H9 (cell line): ENCODE measurements around the gene DLL4. TPM values are rescaled to one million over a fixed set of nuclear protein-coding genes. Genes with fewer than 3 reads are reported as not detected.

Source experiments
- DNase-seq: peaks from one replicate; pipeline ENCODE4 v3.0.0-alpha.2; 2017
- H2AFZ ChIP-seq: one replicate; pipeline ENCODE4 v1.6.1; 2013; ENCODE audit warnings: mild to moderate bottlenecking, low read length, control low read depth, moderate library complexity
- H2AK5ac ChIP-seq: 2 replicates; pipeline ENCODE4 v1.6.1; 2013; ENCODE audit warnings: low read length, control low read depth, mixed read lengths; ENCODE audit not compliant: insufficient read length
- H2BK120ac ChIP-seq: one replicate; pipeline ENCODE4 v1.6.1; 2013; ENCODE audit warnings: low read depth, mild to moderate bottlenecking, low read length, control low read depth, inconsistent platforms; ENCODE audit not compliant: poor library complexity, severe bottlenecking
- H2BK12ac ChIP-seq: 2 replicates; pipeline ENCODE4 v1.6.1; 2013; ENCODE audit warnings: low read length, control low read depth, mixed read lengths, low read depth; ENCODE audit not compliant: insufficient read length
- H2BK15ac ChIP-seq: 2 replicates; pipeline ENCODE4 v1.6.1; 2013; ENCODE audit warnings: low read depth, low read length, control low read depth
- H2BK20ac ChIP-seq: one replicate; pipeline ENCODE4 v1.6.1; 2013; ENCODE audit warnings: low read depth, mild to moderate bottlenecking, low read length, control low read depth, inconsistent platforms; ENCODE audit not compliant: poor library complexity, severe bottlenecking
- H2BK5ac ChIP-seq: 2 replicates; pipeline ENCODE4 v1.6.1; 2013; ENCODE audit warnings: low read length, control low read depth, mixed read lengths; ENCODE audit not compliant: insufficient read length
- H3K14ac ChIP-seq: 2 replicates; pipeline ENCODE4 v1.6.1; 2013; ENCODE audit warnings: low read length, control low read depth; ENCODE audit not compliant: insufficient read depth
- H3K18ac ChIP-seq: 2 replicates; pipeline ENCODE4 v1.6.1; 2013; ENCODE audit warnings: low read depth, mild to moderate bottlenecking, mixed read lengths, low read length, control low read depth; ENCODE audit not compliant: insufficient read length
- H3K23ac ChIP-seq: 2 replicates; pipeline ENCODE4 v1.6.1; 2013; ENCODE audit warnings: low read length, control low read depth, mixed read lengths, low read depth; ENCODE audit not compliant: insufficient read length
- H3K23me2 ChIP-seq: 2 replicates; pipeline ENCODE4 v1.6.1; 2013; ENCODE audit warnings: low read depth, mild to moderate bottlenecking, mixed read lengths, low read length, control low read depth; ENCODE audit not compliant: insufficient read length, poor library complexity, severe bottlenecking
- H3K27ac ChIP-seq: 2 replicates; pipeline ENCODE4 v1.5.1; 2013; ENCODE audit warnings: low read length, control low read depth, mixed read lengths, low read depth; ENCODE audit not compliant: insufficient read length
- H3K27me3 ChIP-seq: 2 replicates; pipeline ENCODE4 v1.6.1; 2013; ENCODE audit warnings: low read length, control low read depth, inconsistent platforms; ENCODE audit not compliant: insufficient read depth
- H3K4ac ChIP-seq: 2 replicates; pipeline ENCODE4 v1.6.1; 2013; ENCODE audit warnings: low read depth, mild to moderate bottlenecking, control low read depth, inconsistent platforms, low read length, moderate library complexity
- H3K4me1 ChIP-seq: 2 replicates; pipeline ENCODE4 v1.6.1; 2013; ENCODE audit warnings: low read length, control low read depth, inconsistent platforms; ENCODE audit not compliant: insufficient read depth
- H3K4me2 ChIP-seq: 2 replicates; pipeline ENCODE4 v1.6.1; 2013; ENCODE audit warnings: low read length, control low read depth, mixed read lengths; ENCODE audit not compliant: insufficient read length, insufficient read depth
- H3K56ac ChIP-seq: 2 replicates; pipeline ENCODE4 v1.6.1; 2013; ENCODE audit warnings: low read depth, mild to moderate bottlenecking, mixed read lengths, low read length, control low read depth; ENCODE audit not compliant: insufficient read length
- H3K79me1 ChIP-seq: 2 replicates; pipeline ENCODE4 v1.6.1; 2013; ENCODE audit warnings: low read depth, mild to moderate bottlenecking, moderate library complexity, low read length, control low read depth, inconsistent platforms; ENCODE audit not compliant: insufficient read depth, poor library complexity, severe bottlenecking
- H3K79me2 ChIP-seq: 2 replicates; pipeline ENCODE4 v1.6.1; 2013; ENCODE audit warnings: low read length, control low read depth, inconsistent platforms; ENCODE audit not compliant: insufficient read depth
- H3K9ac ChIP-seq: 2 replicates; pipeline ENCODE4 v1.6.1; 2013; ENCODE audit warnings: low read length, control low read depth, mixed read lengths; ENCODE audit not compliant: insufficient read length; ENCODE audit errors: extremely low read depth
- H3K9me3 ChIP-seq: one replicate; pipeline ENCODE4 v1.6.1; 2013; ENCODE audit warnings: low read depth, low read length, inconsistent platforms; ENCODE audit not compliant: control insufficient read depth
- H3T11ph ChIP-seq: one replicate; pipeline ENCODE4 v1.6.1; 2013; ENCODE audit warnings: mild to moderate bottlenecking, low read length, control low read depth, inconsistent platforms
- H4K20me1 ChIP-seq: one replicate; pipeline ENCODE4 v1.6.1; 2013; ENCODE audit not compliant: control insufficient read depth, insufficient read length, insufficient read depth
- H4K5ac ChIP-seq: 2 replicates; pipeline ENCODE4 v1.6.1; 2013; ENCODE audit warnings: low read depth, mild to moderate bottlenecking, mixed read lengths, low read length, control low read depth; ENCODE audit not compliant: insufficient read length
- H4K8ac ChIP-seq: replicated peaks from 2 replicates; pipeline ENCODE4 v1.6.1; 2013; ENCODE audit warnings: low read length, control low read depth, mixed read lengths, low read depth; ENCODE audit not compliant: insufficient read length
- H4K91ac ChIP-seq: 2 replicates; pipeline ENCODE4 v1.6.1; 2013; ENCODE audit warnings: low read depth, mild to moderate bottlenecking, moderate library complexity, mixed read lengths, low read length, control low read depth; ENCODE audit not compliant: insufficient read length
- H3K27ac Mint-ChIP-seq, 3 experiments: 2 replicates in 2 of 3; 3 replicates in 1 of 3; pipeline ENCODE4 v1.8.0; 2020 to 2021; ENCODE audit warnings: mixed read lengths in 3 of 3, mild to moderate bottlenecking in 1 of 3, moderate library complexity in 1 of 3
- H3K27me3 Mint-ChIP-seq: 2 replicates; pipeline ENCODE4 v1.8.0; 2021; ENCODE audit warnings: low read depth, mild to moderate bottlenecking, moderate library complexity, mixed read lengths
- H3K36me3 Mint-ChIP-seq, 3 experiments: 2 replicates in 2 of 3; 3 replicates in 1 of 3; pipeline ENCODE4 v1.8.0; 2020 to 2021; ENCODE audit warnings: low read depth in 3 of 3, mixed read lengths in 3 of 3; ENCODE audit not compliant: insufficient read depth in 1 of 3
- H3K4me1 Mint-ChIP-seq, 2 experiments: 2 replicates each; pipeline ENCODE4 v1.8.0; 2020; ENCODE audit warnings: mixed read lengths in 2 of 2
- H3K4me3 Mint-ChIP-seq, 2 experiments: 2 replicates in 1 of 2; 3 replicates in 1 of 2; pipeline ENCODE4 v1.8.0; 2020 to 2021; ENCODE audit warnings: mild to moderate bottlenecking in 2 of 2, mixed read lengths in 2 of 2, moderate library complexity in 1 of 2
- H3K9me3 Mint-ChIP-seq, 2 experiments: 2 replicates in 1 of 2; 3 replicates in 1 of 2; pipeline ENCODE4 v1.8.0; 2020; ENCODE audit warnings: mild to moderate bottlenecking in 2 of 2, mixed read lengths in 2 of 2, moderate library complexity in 1 of 2
- WGBS: extraction: QIAGEN DNeasy Blood & Tissue Kit; methylation state at CpG from one replicate; pipeline ENCODE4 v1.1.7; 2013; ENCODE audit warnings: missing lambda C conversion rate, low lambda C conversion rate, mixed read lengths; ENCODE audit not compliant: insufficient read length; ENCODE audit errors: extremely low coverage; 5-methylcytosine and 5-hydroxymethylcytosine counted together
- total RNA-seq: library from RNA; stranded (reverse); gene quantifications from 2 replicates; pipeline ENCODE4 v1.2.1, GENCODE V29; 2021
- TF ChIP-seq, protein P1 (sequence below): fragments of 200-600 bp; sonication (generic); conservative IDR thresholded peaks from 3 replicates; pipeline ENCODE4 v1.8.0; 2021; ENCODE audit warnings: antibody characterized with exemption, mild to moderate bottlenecking

The DLL4 gene
- total RNA-seq, 1 experiment from 2014 or later: 0.28 TPM

GRCh38 chr15:40927873-40928806 lies 1.0 kb upstream of the DLL4 start:
- Histone ChIP-seq H4K8ac (no peak overlapping the region), H3K9me3 (no peaks in the 10 kb centered on the region), H3K27me3 (peaks cover 64% of the 10 kb centered on the region), H3K4me2 (peak overlapping the region; percentile 68), H4K91ac (no peak overlapping the region), H3K27ac (no peak overlapping the region), H3T11ph (no peak overlapping the region), H2BK5ac (no peak overlapping the region), H3K4me1 (peaks cover 3% of the 10 kb centered on the region; the same call in 1 of the 2 replicates), H2AFZ (no peak overlapping the region), H2BK15ac (no peak overlapping the region), H4K5ac (no peak overlapping the region), H3K4ac (no peak overlapping the region), H3K23ac (no peak overlapping the region), H4K20me1 (no peaks in the 10 kb centered on the region), H2AK5ac (no peak overlapping the region), H3K79me1 (no peaks in the 10 kb centered on the region), H2BK120ac (no peak overlapping the region), H2BK12ac (no peak overlapping the region), H2BK20ac (no peak overlapping the region), H3K9ac (no peak overlapping the region), H3K23me2 (peaks cover 35% of the 10 kb centered on the region), H3K79me2 (no peaks in the 10 kb centered on the region), H3K56ac (no peak overlapping the region), H3K18ac (no peak overlapping the region), H3K14ac (no peak overlapping the region)
- Mint-ChIP-seq H3K9me3 (peaks cover 3% of the 10 kb centered on the region in 2 experiments; a peak in 4 of 5 replicates), H3K36me3 (no peaks in the 10 kb centered on the region; a peak in 1 of 7 replicates), H3K27me3 (peaks cover 100% of the 10 kb centered on the region), H3K27ac (no peak overlapping the region), H3K4me3 (peak overlapping the region; percentile 58 to 87), H3K4me1 (peaks cover 31 to 44% of the 10 kb centered on the region in 2 experiments)
- WGBS: no CpG with 5 or more reads among the region's 68 CpGs
- peak; percentile 85 for DNase-seq
- TF ChIP-seq, protein P1, sequence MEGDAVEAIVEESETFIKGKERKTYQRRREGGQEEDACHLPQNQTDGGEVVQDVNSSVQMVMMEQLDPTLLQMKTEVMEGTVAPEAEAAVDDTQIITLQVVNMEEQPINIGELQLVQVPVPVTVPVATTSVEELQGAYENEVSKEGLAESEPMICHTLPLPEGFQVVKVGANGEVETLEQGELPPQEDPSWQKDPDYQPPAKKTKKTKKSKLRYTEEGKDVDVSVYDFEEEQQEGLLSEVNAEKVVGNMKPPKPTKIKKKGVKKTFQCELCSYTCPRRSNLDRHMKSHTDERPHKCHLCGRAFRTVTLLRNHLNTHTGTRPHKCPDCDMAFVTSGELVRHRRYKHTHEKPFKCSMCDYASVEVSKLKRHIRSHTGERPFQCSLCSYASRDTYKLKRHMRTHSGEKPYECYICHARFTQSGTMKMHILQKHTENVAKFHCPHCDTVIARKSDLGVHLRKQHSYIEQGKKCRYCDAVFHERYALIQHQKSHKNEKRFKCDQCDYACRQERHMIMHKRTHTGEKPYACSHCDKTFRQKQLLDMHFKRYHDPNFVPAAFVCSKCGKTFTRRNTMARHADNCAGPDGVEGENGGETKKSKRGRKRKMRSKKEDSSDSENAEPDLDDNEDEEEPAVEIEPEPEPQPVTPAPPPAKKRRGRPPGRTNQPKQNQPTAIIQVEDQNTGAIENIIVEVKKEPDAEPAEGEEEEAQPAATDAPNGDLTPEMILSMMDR: no peak
